Activated CD8-positive, alpha-beta memory T cell treated with anti-CD3 and anti-CD28 coated beads, Interleukin-2, amount 50 U/mL, for 1 hour (primary cell): ENCODE measurements around the gene SCAMP4.
"Not testable (repeated sequence)": the region's sequence is repeated elsewhere in the genome, so short reads cannot be mapped to it uniquely, and the experiment has no call there.

Source experiments
- DNase-seq: peaks from one replicate; pipeline ENCODE4 v3.0.0-alpha.2; 2020; ENCODE audit errors: extremely low read depth

SCAMP4 gene

GRCh38 chr19:1866693-1867348, 38.4 kb upstream of the SCAMP4 start:
- DNase-seq, result no peak

- no peak for DNase-seq
Observed at GRCh38 chr19:1867349-1867724, 37.9 kb upstream of the SCAMP4 start.

GRCh38 chr19:1868971-1869370, 36.2 kb upstream of the SCAMP4 start:
- DNase-seq, result no peak

- DNase-seq, result no peak
Observed at GRCh38 chr19:1871140-1871597, 34.0 kb upstream of the SCAMP4 start.

- no peak for DNase-seq
Observed at GRCh38 chr19:1871630-1872029, 33.6 kb upstream of the SCAMP4 start.

GRCh38 chr19:1872807-1873523, 32.2 kb upstream of the SCAMP4 start:
- no peak for DNase-seq

GRCh38 chr19:1873524-1874473, 31.4 kb upstream of the SCAMP4 start:
- DNase-seq, result no peak

GRCh38 chr19:1874554-1875185, 30.5 kb upstream of the SCAMP4 start:
- no peak for DNase-seq

- DNase-seq, result not testable (repeated sequence)
Observed at GRCh38 chr19:1875265-1875645, 29.9 kb upstream of the SCAMP4 start.

- peak; percentile 55 for DNase-seq
Observed at GRCh38 chr19:1875646-1876495, 29.3 kb upstream of the SCAMP4 start.

GRCh38 chr19:1876496-1877279, 28.5 kb upstream of the SCAMP4 start:
- not testable (repeated sequence) for DNase-seq

GRCh38 chr19:1877280-1877660, 27.9 kb upstream of the SCAMP4 start:
- not testable (repeated sequence) for DNase-seq

GRCh38 chr19:1878583-1878982, 26.6 kb upstream of the SCAMP4 start:
- not testable (repeated sequence) for DNase-seq

- not testable (repeated sequence) for DNase-seq
Observed at GRCh38 chr19:1879982-1880381, 25.2 kb upstream of the SCAMP4 start.

GRCh38 chr19:1880611-1881392, 24.4 kb upstream of the SCAMP4 start:
- DNase-seq, result no peak

- not testable (repeated sequence) for DNase-seq
Observed at GRCh38 chr19:1881393-1882088, 23.7 kb upstream of the SCAMP4 start.

GRCh38 chr19:1882089-1882785, 23.0 kb upstream of the SCAMP4 start:
- DNase-seq, result peak; percentile 91
